HG03060 (cell line): Measurements from ENCODE around the gene SLC7A4.
A peak's percentile ranks its signal among the peaks of the same experiment; 100 is the strongest.

Experiments used
- ATAC-seq: cut with Tn5 transposase; IDR thresholded peaks from one replicate; pipeline ENCODE4 v1.9.1; 2021; ENCODE audit warnings: low read depth, moderate number of reproducible peaks; ENCODE audit not compliant: unreplicated experiment

The SLC7A4 gene

GRCh38 chr22:20990184-20991180 lies 41.9 kb downstream of the SLC7A4 start:
- no peak for ATAC-seq

GRCh38 chr22:20989323-20990138 lies 42.8 kb downstream of the SLC7A4 start:
- ATAC-seq = no peak

GRCh38 chr22:20988573-20989322 lies 43.6 kb downstream of the SLC7A4 start:
- ATAC-seq = no peak

GRCh38 chr22:20987375-20987774 lies 45.0 kb downstream of the SLC7A4 start:
- no peak for ATAC-seq

- ATAC-seq = no peak
Measured at GRCh38 chr22:20986365-20986764, 46.0 kb downstream of the SLC7A4 start.

- ATAC-seq = no peak
Measured at GRCh38 chr22:20985720-20986119, 46.6 kb downstream of the SLC7A4 start.

- no peak for ATAC-seq
Measured at GRCh38 chr22:20983081-20983771, 49.1 kb downstream of the SLC7A4 start.

- no peak for ATAC-seq
Measured at GRCh38 chr22:20982563-20982882, 49.8 kb downstream of the SLC7A4 start.

- peak; percentile 38 for ATAC-seq
Measured at GRCh38 chr22:20981787-20982562, 50.4 kb downstream of the SLC7A4 start, which contains the start of gene LZTR1. Gene LZTR1, plus strand, starts transcription at chr22:20982297. Its CDS starts 75 bp downstream, at chr22:20982372.

- no peak for ATAC-seq
Measured at GRCh38 chr22:20980938-20981722, 51.2 kb downstream of the SLC7A4 start.

GRCh38 chr22:20980523-20980922 lies 51.8 kb downstream of the SLC7A4 start:
- no peak for ATAC-seq

GRCh38 chr22:20979940-20980453 lies 52.4 kb downstream of the SLC7A4 start:
- no peak for ATAC-seq

GRCh38 chr22:20979243-20979809 lies 53.0 kb downstream of the SLC7A4 start:
- ATAC-seq = no peak
